GM12878 (cell line): ENCODE measurements around the gene TMTC3. TPM values are rescaled to one million over a fixed set of nuclear protein-coding genes. Genes with fewer than 3 reads are reported as not detected.

Experiments
- ATF3 ChIP-seq: IDR thresholded peaks from 2 replicates; pipeline ENCODE4 v1.6.1; 2011; ENCODE audit warnings: low read depth, mild to moderate bottlenecking, low read length, moderate library complexity, borderline replicate concordance; ENCODE audit errors: extremely low read depth
- CHD1 ChIP-seq: IDR thresholded peaks from 2 replicates; pipeline ENCODE4 v1.6.1; 2012; ENCODE audit warnings: low read depth, low read length, improper control_type of control experiment
- CHD2 ChIP-seq: IDR thresholded peaks from 2 replicates; pipeline ENCODE4 v1.6.1; 2011; ENCODE audit warnings: low read depth, low read length, improper control_type of control experiment, borderline replicate concordance
- CREM ChIP-seq: IDR thresholded peaks from 2 replicates; pipeline ENCODE4 v1.6.1; 2014; ENCODE audit warnings: antibody characterized with exemption, low read depth
- ETV6 ChIP-seq, 2 experiments: fragments of 450-650 bp in 1 of 2; IDR thresholded peaks in 1 of 2; conservative IDR thresholded peaks in 1 of 2; 2 replicates each; pipeline ENCODE4 v1.6.1; 2014; ENCODE audit warnings: antibody characterized with exemption in 1 of 2, borderline replicate concordance in 1 of 2, low read depth in 1 of 2, mild to moderate bottlenecking in 1 of 2, moderate library complexity in 1 of 2
- HDGF ChIP-seq: fragments of 450-650 bp; IDR thresholded peaks from 2 replicates; pipeline ENCODE4 v1.6.1; 2016; ENCODE audit warnings: antibody characterized with exemption
- JUND ChIP-seq: IDR thresholded peaks from 2 replicates; pipeline ENCODE4 v1.6.1; 2012; ENCODE audit warnings: low read depth, mild to moderate bottlenecking, low read length, improper control_type of control experiment, moderate library complexity
- KDM1A ChIP-seq: fragments of 200-600 bp; sonication (generic); IDR thresholded peaks from 2 replicates; pipeline ENCODE4 v1.6.1; 2016; ENCODE audit warnings: borderline replicate concordance
- KLF5 ChIP-seq: fragments of 450-650 bp; IDR thresholded peaks from 2 replicates; pipeline ENCODE4 v1.6.1; 2014; ENCODE audit warnings: mild to moderate bottlenecking; ENCODE audit not compliant: partially characterized antibody
- MLLT1 ChIP-seq: fragments of 450-650 bp; IDR thresholded peaks from 2 replicates; pipeline ENCODE4 v1.6.1; 2016; ENCODE audit warnings: mild to moderate bottlenecking
- NFYB ChIP-seq: IDR thresholded peaks from 2 replicates; pipeline ENCODE4 v1.6.1; 2011; ENCODE audit warnings: low read depth, mild to moderate bottlenecking, low read length, improper control_type of control experiment, moderate library complexity; ENCODE audit not compliant: insufficient read depth
- NR2C2 ChIP-seq: IDR thresholded peaks from 2 replicates; pipeline ENCODE4 v1.6.1; 2011; ENCODE audit warnings: borderline replicate concordance, low read depth; ENCODE audit not compliant: control insufficient read depth, insufficient read length
- PKNOX1 ChIP-seq: fragments of 450-650 bp; IDR thresholded peaks from 2 replicates; pipeline ENCODE4 v1.6.1; 2016; ENCODE audit warnings: mild to moderate bottlenecking
- POU2F2 ChIP-seq: IDR thresholded peaks from 3 replicates; pipeline ENCODE4 v1.6.1; 2011; ENCODE audit warnings: low read depth, mild to moderate bottlenecking, low read length, borderline replicate concordance
- REST ChIP-seq: IDR thresholded peaks from 2 replicates; pipeline ENCODE4 v1.6.1; 2012; ENCODE audit warnings: mild to moderate bottlenecking, low read depth, low read length
- RFX5 ChIP-seq: IDR thresholded peaks from 2 replicates; pipeline ENCODE4 v1.6.1; 2011; ENCODE audit warnings: low read depth, low read length, improper control_type of control experiment
- SIX5 ChIP-seq: IDR thresholded peaks from 2 replicates; pipeline ENCODE4 v1.6.1; 2011; ENCODE audit warnings: mild to moderate bottlenecking, low read depth, low read length, moderate library complexity; ENCODE audit not compliant: severe bottlenecking
- STAT1 ChIP-seq: fragments of 450-650 bp; conservative IDR thresholded peaks from 2 replicates; pipeline ENCODE4 v1.6.1; 2014; ENCODE audit warnings: antibody characterized with exemption, mild to moderate bottlenecking
- STAT3 ChIP-seq: IDR thresholded peaks from 2 replicates; pipeline ENCODE4 v1.6.1; 2011; ENCODE audit warnings: low read depth, low read length, improper control_type of control experiment
- TARDBP ChIP-seq: IDR thresholded peaks from 2 replicates; pipeline ENCODE4 v1.6.1; 2016; ENCODE audit warnings: borderline replicate concordance
- USF2 ChIP-seq: IDR thresholded peaks from 2 replicates; pipeline ENCODE4 v1.6.1; 2011; ENCODE audit warnings: low read depth, low read length, improper control_type of control experiment, borderline replicate concordance
- ZNF384 ChIP-seq: IDR thresholded peaks from 2 replicates; pipeline ENCODE4 v1.6.1; 2012; ENCODE audit warnings: low read depth, mild to moderate bottlenecking, low read length, improper control_type of control experiment, borderline replicate concordance
- polyA plus RNA-seq, 11 experiments: library from polyadenylated mRNA; depleted of rRNA in 4 of 11; unstranded in 6 of 11; stranded (reverse) in 5 of 11; fragments of >200 nt; fragmentation: Nextera tagmentation in 4 of 11; fragmentation: Illumina TruSeq in 1 of 11; extraction: Ambion mirVana in 4 of 11; extraction: Trizol in 1 of 11; gene quantifications; 1 replicate in 1 of 11; 2 replicates in 10 of 11; pipeline versions ENCODE4 v1.2.1 to v1.2.3, GENCODE V29; 2011 to 2016; ENCODE audit warnings: inconsistent platforms in 2 of 11, missing spikeins in 2 of 11, low read depth in 1 of 11
- total RNA-seq, 4 experiments: library from RNA; depleted of rRNA in 3 of 4; stranded (reverse); fragments of >200 nt in 3 of 4; fragmentation: Illumina TruSeq in 1 of 4; extraction: Trizol in 1 of 4; gene quantifications; 2 replicates each; pipeline versions ENCODE4 v1.2.1 to v1.2.3, GENCODE V29; 2013 to 2021

The TMTC3 gene
- total and polyA plus RNA-seq, 10 of the 15 experiments (the other 5 are each of a cell fraction or from before 2014, with no cell fraction given): 1.4 to 5.7 (median 3.5) TPM

GRCh38 chr12:88141774-88142609 is at the start of gene TMTC3, which contains the start of gene CEP290 (continued):
- peak; percentile 97 for TF ChIP-seq TARDBP
- TF ChIP-seq USF2: no peak
- TF ChIP-seq PKNOX1: peak; percentile 53; the same call in 1 of the 2 replicates
- no peak for TF ChIP-seq REST
- TF ChIP-seq ETV6 (conservative IDR thresholded peaks at IDR 0.05 in 1 of 2, IDR thresholded peaks at IDR 0.05 in 1 of 2; ENCODE audit: borderline replicate concordance in 1 of 2, low read depth in 1 of 2): no peak
- TF ChIP-seq NR2C2: no peak
- no peak for TF ChIP-seq CHD1
- TF ChIP-seq NFYB: no peak
- TF ChIP-seq KLF5: peak; percentile 62
- no peak; the same call in 1 of the 2 replicates for TF ChIP-seq STAT3
- peak; percentile 100 for TF ChIP-seq MLLT1
- no peak for TF ChIP-seq JUND
- TF ChIP-seq ATF3: peak; percentile 94; the same call in 1 of the 2 replicates
- peak; percentile 98; the same call in 1 of the 2 replicates for TF ChIP-seq CREM
- no peak for TF ChIP-seq STAT1
- no peak for TF ChIP-seq ZNF384
- TF ChIP-seq CHD2: peak; percentile 86
- TF ChIP-seq POU2F2: peak; percentile 78; the same call in 2 of the 3 replicates
- TF ChIP-seq SIX5: peak; percentile 100
- peak; percentile 92 for TF ChIP-seq HDGF
- TF ChIP-seq KDM1A: no peak
- no peak; the same call in 1 of the 2 replicates for TF ChIP-seq RFX5
